CD4-positive, alpha-beta T cell treated with Interferon alpha-2 for 1 hour (primary cell): ENCODE measurements around the gene CCDC28B.

Experiments
- DNase-seq, 2 donors: peaks; one replicate each; pipeline ENCODE4 v3.0.0-alpha.2; 2020 to 2022

CCDC28B gene

GRCh38 chr1:32195531-32195930, 4.9 kb upstream of the CCDC28B start:
- DNase-seq = no peak

DNA sequence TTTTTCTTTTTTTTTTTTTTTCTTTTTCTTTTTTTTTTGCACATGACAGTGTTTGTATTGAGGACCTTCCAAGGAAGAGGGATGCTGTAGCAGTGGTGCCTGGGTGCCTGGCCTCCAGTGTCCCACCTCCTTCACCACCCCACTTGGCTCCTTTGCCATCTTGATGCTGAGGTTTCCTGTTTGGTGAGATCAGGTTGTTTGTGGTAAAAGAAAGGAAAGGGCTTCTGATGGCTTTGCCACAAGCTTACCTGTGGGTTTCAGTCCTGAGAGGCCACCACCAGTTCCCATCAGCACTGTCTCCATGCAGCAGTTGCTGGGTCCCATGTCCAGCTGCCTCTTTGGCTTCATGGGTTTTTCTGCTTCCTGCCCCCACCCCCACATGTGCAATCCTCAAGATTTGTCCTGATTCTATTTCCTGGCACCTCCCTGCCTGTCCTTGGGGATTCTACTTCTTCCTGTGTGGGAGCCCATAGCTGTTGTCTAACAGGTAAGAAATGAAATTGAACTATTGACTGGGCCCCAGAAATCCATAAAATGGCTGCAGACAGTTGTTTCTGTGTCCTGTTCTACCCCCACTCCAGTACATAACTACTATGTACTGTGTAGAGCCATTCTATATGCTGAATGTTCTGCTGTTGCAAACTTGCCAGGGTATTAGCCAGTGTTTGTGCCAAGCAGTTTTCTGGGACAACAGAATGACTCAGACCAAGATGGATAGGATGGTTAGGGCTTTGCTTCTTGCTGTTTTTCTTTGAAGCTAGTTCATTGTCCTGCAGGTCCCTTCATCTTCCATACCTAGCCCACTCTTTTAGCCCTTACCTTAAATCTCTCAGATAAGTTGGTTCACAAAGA, 4.2 kb upstream of the CCDC28B start:
- peak in 1 of 2 donors; percentile 51 for DNase-seq

DNA sequence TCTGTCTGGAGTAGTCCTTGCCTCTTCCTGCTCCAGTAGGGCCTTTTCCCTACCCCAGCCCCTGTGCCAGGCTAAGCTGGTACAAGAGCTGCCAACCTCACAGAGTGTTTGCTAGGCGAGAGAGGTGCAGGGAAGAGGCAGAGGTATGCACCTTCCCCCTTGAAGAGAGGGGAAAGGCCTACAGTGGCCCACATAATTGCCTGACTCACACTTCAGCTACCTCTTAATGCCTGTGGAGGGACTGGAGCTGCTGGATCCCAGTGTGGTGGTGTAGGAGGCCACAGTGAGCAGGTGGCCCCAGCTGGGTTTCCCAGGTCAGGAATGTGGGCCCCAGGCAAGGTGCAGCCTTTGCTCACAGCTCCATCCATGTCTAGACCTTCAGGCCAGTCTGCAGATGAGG, 3.3 kb upstream of the CCDC28B start:
- no peak for DNase-seq

GRCh38 chr1:32197837-32198236, 2.6 kb upstream of the CCDC28B start:
- no peak for DNase-seq

DNA sequence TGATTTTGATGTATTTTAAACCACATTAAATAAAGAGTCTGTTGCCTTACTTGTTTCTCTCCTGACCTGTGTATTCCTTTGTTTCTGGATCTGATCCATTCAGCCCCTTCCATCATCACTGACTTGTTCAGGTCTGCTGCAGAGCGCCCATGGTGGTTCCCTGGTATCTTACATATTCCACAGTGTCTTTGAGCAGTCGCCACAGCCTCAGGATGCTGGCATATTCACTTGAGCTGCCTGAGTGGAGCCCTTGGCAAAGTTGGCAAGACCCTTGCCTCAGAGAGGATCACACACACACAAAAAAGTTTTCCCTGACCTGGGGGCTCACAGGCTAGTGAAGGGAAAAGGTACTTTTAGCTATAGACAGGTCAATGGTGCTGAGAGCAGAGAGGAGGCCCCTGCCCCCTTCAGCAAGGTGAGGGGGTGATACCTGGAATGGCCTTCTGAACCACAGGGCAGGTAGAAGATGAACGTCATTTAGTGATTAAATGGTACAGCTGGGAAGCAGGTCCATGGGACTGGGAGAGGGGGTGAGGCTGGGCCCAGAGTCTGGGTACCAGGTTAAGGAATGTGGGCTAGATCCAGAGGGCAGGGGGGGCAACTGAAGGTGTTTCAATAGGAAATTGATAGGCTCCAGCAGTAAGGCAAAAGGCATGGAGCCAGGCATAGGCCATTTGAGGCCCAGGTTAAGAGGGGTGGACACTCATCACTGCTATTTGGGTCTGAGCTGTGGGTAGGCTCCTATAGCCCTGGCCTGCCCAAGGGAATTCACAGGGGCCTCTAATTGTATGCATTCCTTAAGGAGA, 2.0 kb upstream of the CCDC28B start:
- DNase-seq = no peak

GRCh38 chr1:32199043-32199716, 1.2 kb upstream of the CCDC28B start:
- DNase-seq = no peak

DNA sequence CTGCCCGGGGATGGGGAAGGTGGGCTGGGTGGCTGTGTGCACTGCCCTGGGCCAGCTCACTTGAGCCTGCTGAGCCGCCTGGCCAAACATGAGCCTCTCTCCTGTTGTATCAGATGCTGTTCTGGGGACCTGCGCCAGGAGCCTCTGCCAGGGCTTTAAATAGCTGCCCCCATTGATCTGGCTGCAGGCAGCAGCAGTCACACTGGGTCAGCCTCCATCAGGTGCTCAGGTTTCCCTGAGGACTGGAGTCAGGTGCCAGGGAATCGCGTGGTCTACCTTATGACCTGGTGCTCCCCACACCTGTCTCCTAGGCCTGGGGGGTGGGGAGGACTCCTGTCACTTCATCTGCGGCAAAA, 700 bp upstream of the CCDC28B start:
- DNase-seq = no peak

GRCh38 chr1:32201011-32201855, 838 bp downstream of the CCDC28B start:
- DNase-seq = peak; percentile 67 to 84

DNA sequence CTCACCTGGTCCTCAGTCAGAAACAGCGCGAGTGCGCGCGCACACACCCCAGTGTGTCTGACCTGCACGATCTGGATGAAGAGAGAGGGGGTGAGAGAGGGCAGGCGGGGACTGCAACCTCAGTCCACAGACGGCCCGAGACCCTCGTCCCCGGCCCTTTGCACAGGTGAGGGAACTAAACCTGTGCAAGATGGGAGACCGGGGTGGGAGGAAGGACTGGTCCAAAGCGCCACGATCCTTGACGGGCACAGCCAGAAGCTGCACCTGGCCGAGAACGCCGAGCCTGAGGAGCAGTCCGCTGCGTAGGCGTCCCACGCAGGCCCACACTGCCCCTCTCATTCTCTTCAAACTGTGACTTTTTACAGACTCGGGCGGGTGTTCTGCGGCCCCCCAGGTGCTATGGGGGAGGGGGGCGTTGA, 4.6 kb downstream of the CCDC28B start:
- no peak for DNase-seq

DNA sequence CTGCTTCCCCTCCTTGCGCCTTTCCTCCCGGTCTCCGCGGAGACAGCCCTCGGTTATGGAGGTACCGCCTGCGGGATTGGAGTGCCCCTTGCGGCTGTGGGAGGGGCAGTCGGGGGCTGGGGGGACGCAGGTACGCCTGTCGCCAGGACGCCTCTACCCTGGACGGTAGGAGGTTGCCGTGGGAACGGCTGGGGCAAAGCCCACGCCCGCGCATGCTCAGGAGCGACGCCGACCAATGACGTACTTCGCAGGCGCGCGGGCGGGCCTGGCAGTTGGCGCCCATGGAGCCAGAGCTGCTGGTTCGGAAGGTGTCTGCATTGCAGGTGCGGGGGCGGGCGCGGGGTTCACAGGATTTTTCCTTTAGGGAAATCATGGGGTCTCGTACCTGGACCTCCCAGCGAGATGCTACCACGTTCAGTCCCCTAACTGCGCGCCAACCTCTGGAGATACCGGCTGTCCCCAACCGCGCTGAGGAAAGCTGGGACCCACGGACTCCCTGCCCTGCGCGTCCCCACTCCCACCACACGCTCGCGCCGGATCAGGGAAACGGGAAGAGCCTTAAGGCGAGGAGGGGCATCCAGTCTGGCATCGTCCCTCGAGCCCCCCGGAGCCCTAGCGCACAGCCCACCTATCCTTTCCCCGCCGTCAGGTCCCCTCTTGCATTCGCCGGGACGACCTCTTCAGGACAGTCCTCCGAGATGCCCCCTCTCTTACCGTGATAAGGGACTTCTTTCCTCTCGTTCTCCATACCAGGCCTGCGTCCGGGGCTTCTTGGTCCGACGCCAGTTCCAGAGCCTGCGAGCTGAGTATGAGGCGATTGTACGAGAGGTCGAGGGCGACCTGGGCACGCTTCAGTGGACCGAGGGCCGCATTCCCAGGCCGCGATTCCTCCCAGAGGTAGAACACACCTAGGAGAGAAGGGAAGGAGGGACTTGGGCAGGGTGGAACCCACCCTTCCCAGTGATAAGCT, 5.3 kb downstream of the CCDC28B start, which contains the start of gene IQCC:
IQCC (plus strand) TSS at position 271 of the 970 bp plus-strand sequence; CDS start at position 282, 11 bp downstream.
- DNase-seq = peak; percentile 87 to 90

DNA sequence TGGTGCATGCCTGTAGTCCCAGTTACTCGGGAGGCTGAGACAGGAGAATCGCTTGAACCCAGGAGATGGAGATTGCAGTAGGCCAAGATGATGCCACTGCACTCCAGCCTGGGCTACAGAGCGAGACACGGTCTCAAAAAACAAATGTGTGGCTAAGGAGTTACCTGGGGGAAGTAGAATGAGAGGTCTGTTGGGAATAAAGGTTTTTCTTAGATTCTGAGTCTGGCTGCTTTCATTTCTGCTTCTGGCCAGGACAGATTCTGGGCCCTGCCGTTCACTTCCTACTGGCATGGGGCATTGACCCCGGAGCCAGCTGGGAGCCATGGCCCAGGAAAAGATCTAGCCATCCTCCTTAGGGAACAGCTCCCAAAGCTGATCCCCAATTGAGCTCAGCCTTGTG, 8.1 kb downstream of the CCDC28B start:
- DNase-seq = no peak

GRCh38 chr1:32208891-32209328, 8.5 kb downstream of the CCDC28B start, which contains the start of gene DCDC2B:
Gene DCDC2B, plus strand, starts transcription at chr1:32209089. Its CDS starts 5 bp downstream, at chr1:32209094.
- no peak for DNase-seq

GRCh38 chr1:32215629-32216480, 15.5 kb downstream of the CCDC28B start:
- DNase-seq = peak; percentile 57 to 71

DNA sequence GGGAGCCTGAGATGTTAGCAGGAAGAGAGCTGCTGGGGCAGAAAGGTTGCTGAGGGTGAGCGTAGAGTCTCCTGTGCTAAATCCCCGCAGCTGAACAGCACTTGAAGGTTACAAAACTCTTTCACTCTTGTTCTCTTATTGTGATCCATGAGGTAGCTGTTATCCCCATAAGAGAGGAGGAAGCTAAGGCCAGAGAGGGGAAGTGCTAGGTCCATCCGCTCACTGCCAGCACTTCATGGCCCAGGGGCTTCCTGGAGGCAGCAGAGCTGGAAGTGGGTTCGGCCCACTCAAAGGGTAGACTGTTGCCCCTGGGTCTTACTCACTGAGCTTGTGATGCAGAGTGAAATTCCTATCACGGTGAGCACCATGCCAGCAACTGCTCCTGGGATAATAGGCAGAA, 16.2 kb downstream of the CCDC28B start:
- no peak for DNase-seq

GRCh38 chr1:32219022-32219421, 18.6 kb downstream of the CCDC28B start:
- DNase-seq = no peak

DNA sequence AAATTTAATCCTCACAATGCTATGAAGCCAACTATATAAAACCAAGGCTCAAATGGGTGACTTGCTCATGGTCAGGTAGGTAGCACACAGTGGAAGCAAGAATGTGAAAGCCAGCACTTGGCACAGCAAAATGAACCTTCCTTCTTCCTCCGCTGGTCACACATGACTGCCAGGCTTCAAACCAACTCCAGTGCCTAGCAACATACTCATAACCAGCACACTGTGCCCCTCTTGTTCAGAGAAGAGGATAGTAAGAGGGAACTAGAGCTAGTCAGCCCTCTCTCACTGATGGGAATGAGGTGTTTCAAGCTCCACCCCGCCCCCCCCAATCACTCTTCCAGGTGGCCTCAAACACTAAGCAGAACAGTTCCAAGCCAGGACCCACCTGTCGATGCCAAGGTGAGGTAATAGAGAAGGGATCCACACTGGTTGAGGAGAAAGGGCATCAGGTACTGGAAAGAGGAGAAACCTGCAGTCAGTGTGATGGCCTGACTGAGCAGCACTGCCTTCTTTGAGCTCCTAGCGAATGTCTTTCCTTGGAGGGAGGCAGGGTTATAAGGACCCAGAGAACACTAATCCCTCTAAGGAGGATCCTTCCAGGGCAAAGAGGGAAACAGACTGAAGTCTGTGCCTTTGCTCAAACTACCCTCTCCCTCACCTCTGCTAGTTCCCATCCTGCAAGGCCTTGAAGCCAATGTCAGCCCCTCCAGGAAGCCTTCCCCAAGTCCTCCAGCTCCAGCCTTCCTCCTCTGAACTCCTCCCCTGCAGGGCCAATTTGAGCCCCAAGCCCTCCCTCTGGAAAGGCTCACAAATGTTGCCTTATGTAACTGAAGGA, 20.6 kb downstream of the CCDC28B start:
- DNase-seq = no peak

DNA sequence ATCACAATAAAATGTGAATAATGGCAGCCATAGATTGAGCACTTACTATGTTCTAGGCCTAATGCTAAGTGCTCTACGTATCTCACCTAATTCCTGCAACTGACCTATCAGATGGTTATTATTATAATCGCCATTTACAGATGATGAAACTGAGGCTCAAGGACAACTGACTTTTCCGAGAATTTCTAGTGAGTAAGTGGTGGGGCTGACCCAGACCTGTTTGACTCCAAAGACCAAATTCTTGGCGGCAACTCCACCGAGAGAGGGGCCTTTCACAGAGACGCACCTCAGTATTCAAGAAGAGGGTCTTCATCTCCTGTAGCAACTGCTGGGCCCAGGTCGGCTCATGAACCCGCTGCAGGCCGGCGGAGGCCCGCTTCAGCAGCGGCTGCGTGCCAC, 21.2 kb downstream of the CCDC28B start:
- no peak for DNase-seq

DNA sequence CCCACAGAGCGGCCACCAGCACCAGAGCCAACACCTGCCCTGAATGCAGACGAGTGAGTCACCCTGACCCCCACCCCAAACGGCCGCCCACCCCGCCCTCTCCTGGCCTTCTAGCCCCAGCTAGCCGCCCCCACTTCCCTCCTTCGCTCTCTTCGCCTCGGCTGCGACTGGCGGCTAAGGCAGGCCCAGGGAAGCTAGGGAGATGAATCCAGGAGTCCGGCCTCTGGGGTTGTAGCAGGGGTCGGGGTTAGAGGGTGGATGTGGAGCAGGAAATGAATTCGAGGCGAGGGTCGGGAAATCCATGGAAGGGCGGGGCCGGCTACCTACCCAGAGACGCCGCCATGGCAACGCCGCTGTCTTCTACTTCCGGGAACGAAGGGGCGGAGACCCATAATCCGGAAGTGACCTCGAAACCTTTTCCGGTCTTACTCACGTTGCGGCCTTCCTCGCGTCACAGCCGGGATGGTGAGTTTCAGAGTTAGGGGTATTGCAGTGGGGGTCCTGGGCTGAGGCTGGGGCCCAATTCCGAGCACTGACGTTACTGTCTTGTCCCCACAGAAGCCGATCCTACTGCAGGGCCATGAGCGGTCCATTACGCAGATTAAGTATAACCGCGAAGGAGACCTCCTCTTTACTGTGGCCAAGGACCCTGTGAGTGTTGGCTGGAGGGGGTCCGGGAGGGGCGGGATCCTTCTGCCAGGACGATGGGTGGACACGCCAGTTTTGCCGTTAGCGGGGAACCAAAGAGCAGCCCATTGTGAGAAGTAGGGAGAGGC, 21.8 kb downstream of the CCDC28B start, which contains the start of the genes EIF3I and TMEM234:
EIF3I (plus strand) TSS at position 428 of the 776 bp plus-strand sequence; CDS start at position 463, 35 bp downstream.
TMEM234 (minus strand) TSS at position 374 of the 776 bp plus-strand sequence; CDS start at position 343, 31 bp downstream.
- DNase-seq = peak; percentile 92 to 93
